T-cell (primary cell): Measurements from ENCODE around the gene SPON1. TPM values are rescaled to one million over a fixed set of nuclear protein-coding genes. Genes with fewer than 3 reads are reported as not detected.

ENCODE experiments used
- ATAC-seq, 4 experiments: fragments of 200-7000 bp in 3 of 4; fragments of 150-1000 bp in 1 of 4; cut with Tn5 transposase; replicated peaks in 1 of 4; 1 replicate in 3 of 4; 2 replicates in 1 of 4; pipeline ENCODE4 v1.10.0; 2021; ENCODE audit warnings: moderate library complexity in 3 of 4, mild to moderate bottlenecking in 2 of 4, moderate number of reproducible peaks in 1 of 4
- CTCF ChIA-PET, 2 donors: fragments of 300-600 bp; sonication (Branson Sonifier 250); formaldehyde crosslinking; loops; one replicate each; lab custom pipeline; 2022; ENCODE audit warnings: antibody characterized with exemption in 2 of 2; lab: Charles Lee
- POLR2A ChIA-PET, 2 donors: fragments of 300-600 bp; sonication (Branson Sonifier 250); formaldehyde crosslinking; loops; one replicate each; lab custom pipeline; 2022; ENCODE audit warnings: antibody characterized with exemption in 2 of 2; lab: Charles Lee
- DNase-seq, 35 experiments: peaks; one replicate each; pipeline versions ENCODE4 v3.0.0 to v3.0.0-alpha.2; 2013 to 2023
- H3K27ac ChIP-seq: one replicate; pipeline ENCODE4 v1.5.1; 2013; ENCODE audit warnings: low read length
- H3K27me3 ChIP-seq, 2 experiments: replicated peaks in 1 of 2; 1 replicate in 1 of 2; 2 replicates in 1 of 2; pipeline versions ENCODE4 v1.6.1 to v1.7.0; 2013; ENCODE audit warnings: low read length in 1 of 2, mixed read lengths in 1 of 2; ENCODE audit not compliant: control insufficient read depth in 2 of 2, insufficient read depth in 2 of 2; ENCODE audit errors: extremely low read depth in 1 of 2
- H3K36me3 ChIP-seq, 2 donors: 1 replicate in 1 of 2; 2 replicates in 1 of 2; pipeline versions ENCODE4 v1.6.1 to v1.7.0; 2013; ENCODE audit warnings: low read length in 1 of 2; ENCODE audit not compliant: control insufficient read depth in 2 of 2, insufficient read depth in 1 of 2; ENCODE audit errors: extremely low read depth in 1 of 2
- H3K4me1 ChIP-seq, 2 experiments: 1 replicate in 1 of 2; 2 replicates in 1 of 2; pipeline versions ENCODE4 v1.6.1 to v1.7.0; 2013; ENCODE audit warnings: low read length in 2 of 2, mixed read lengths in 1 of 2; ENCODE audit not compliant: insufficient read depth in 2 of 2, control insufficient read depth in 1 of 2; ENCODE audit errors: extremely low read depth in 1 of 2
- H3K4me3 ChIP-seq, 2 donors: 1 replicate in 1 of 2; 2 replicates in 1 of 2; pipeline versions ENCODE4 v1.5.1 to v1.7.0; 2013; ENCODE audit warnings: mild to moderate bottlenecking in 2 of 2, low read length in 1 of 2, moderate library complexity in 1 of 2; ENCODE audit not compliant: control insufficient read depth in 1 of 2; ENCODE audit errors: extremely low read depth in 1 of 2
- H3K9me3 ChIP-seq: 2 replicates; pipeline ENCODE4 v1.7.0; 2013
- H3K27ac Mint-ChIP-seq, 2 donors: one replicate each; pipeline ENCODE4 v1.8.0; 2020 to 2021; ENCODE audit warnings: mild to moderate bottlenecking in 2 of 2, mixed read lengths in 2 of 2
- H3K27me3 Mint-ChIP-seq, 2 donors: one replicate each; pipeline ENCODE4 v1.8.0; 2021 to 2022; ENCODE audit warnings: mixed read lengths in 2 of 2
- H3K36me3 Mint-ChIP-seq: one replicate; pipeline ENCODE4 v1.8.0; 2021; ENCODE audit warnings: mixed read lengths
- H3K4me1 Mint-ChIP-seq, 3 donors: one replicate each; pipeline ENCODE4 v1.8.0; 2020 to 2022; ENCODE audit warnings: mixed read lengths in 3 of 3, mild to moderate bottlenecking in 1 of 3
- H3K4me3 Mint-ChIP-seq, 3 donors: one replicate each; pipeline ENCODE4 v1.8.0; 2020 to 2022; ENCODE audit warnings: mild to moderate bottlenecking in 3 of 3, mixed read lengths in 3 of 3, moderate library complexity in 3 of 3
- H3K9me3 Mint-ChIP-seq, 3 donors: one replicate each; pipeline ENCODE4 v1.8.0; 2020 to 2022; ENCODE audit warnings: mixed read lengths in 3 of 3
- WGBS: methylation state at CpG from one replicate; pipeline ENCODE4 v1.1.5; 2013; ENCODE audit warnings: missing lambda C conversion rate; ENCODE audit not compliant: insufficient coverage; 5-methylcytosine and 5-hydroxymethylcytosine counted together
- total RNA-seq, 35 experiments: library from RNA in 6 of 35; stranded (reverse) in 6 of 35; fragments of 120-200 nt in 1 of 35; gene quantifications; one replicate each; pipeline versions ENCODE4 v1.2.1 to v1.2.4 and lab custom pipeline; 2013 to 2026

The SPON1 gene
- total RNA-seq, 5 donors from 2014 or later (not counting 1 experiment from before 2014, with no cell fraction given) = 1.0 to 38.2 (median 28.8) TPM

GRCh38 chr11:14266622-14267021, 304.1 kb downstream of the SPON1 start:
- no peak overlapping the region for H3K4me3 ChIP-seq
- Mint-ChIP-seq H3K36me3 (peaks cover 55% of the 10 kb centered on the region), H3K4me3 (no peak overlapping the region), H3K27ac (no peak overlapping the region), H3K4me1 (peaks cover 21% of the 10 kb centered on the region in 3 donors), H3K9me3 (peaks cover 0 to 4% (median 3%) of the 10 kb centered on the region in 3 donors), H3K27me3 (no peaks in the 10 kb centered on the region)
- CTCF ChIA-PET = interaction anchor here in 1 of 2 donors (0.9 kb wide), 1 partner anchor 17 kb away, joined by 3 read pairs; no protein-coding TSS in a partner anchor
- WGBS = no CpG with 5 or more reads among the region's 1 CpG
- H3K9me3 ChIP-seq = no peaks in the 10 kb centered on the region
- no peak for ATAC-seq
- no peaks in the 10 kb centered on the region for H3K27me3 ChIP-seq
- POLR2A ChIA-PET = interaction anchor here in 1 of 2 donors (0.6 to 0.9 kb wide), 2 partner anchors 41 to 128 kb away, joined by 3 to 7 read pairs; no protein-coding TSS in a partner anchor
- H3K27ac ChIP-seq = no peak overlapping the region
- DNase-seq = no peak
- peaks cover 3 to 16% of the 10 kb centered on the region in 2 donors for H3K36me3 ChIP-seq
- H3K4me1 ChIP-seq = peaks cover 7 to 12% of the 10 kb centered on the region in 2 experiments

GRCh38 chr11:14267861-14268635, 305.5 kb downstream of the SPON1 start:
- no CpG with 5 or more reads among the region's 6 CpGs for WGBS
- Histone ChIP-seq H3K4me1 (peaks cover 12 to 18% of the 10 kb centered on the region in 2 experiments), H3K36me3 (peaks cover 0 to 12% of the 10 kb centered on the region in 2 donors), H3K9me3 (no peaks in the 10 kb centered on the region), H3K4me3 (no peak overlapping the region), H3K27ac (no peak overlapping the region), H3K27me3 (no peaks in the 10 kb centered on the region)
- peaks cover 29 to 30% (median 29%) of the 10 kb centered on the region in 3 donors for H3K4me1 Mint-ChIP-seq
- peaks cover 42% of the 10 kb centered on the region for H3K36me3 Mint-ChIP-seq
- DNase-seq (no peak), ATAC-seq (no peak)
- H3K4me3 Mint-ChIP-seq = no peak overlapping the region
- no peaks in the 10 kb centered on the region for H3K27me3 Mint-ChIP-seq
- ChIA-PET CTCF (no interaction called here), POLR2A (interaction anchor here in 1 of 2 donors (0.6 kb wide), 1 partner anchor 882 kb away, joined by 3 read pairs; no protein-coding TSS in a partner anchor)
- H3K9me3 Mint-ChIP-seq = peaks cover 0 to 4% (median 3%) of the 10 kb centered on the region in 3 donors
- no peak overlapping the region for H3K27ac Mint-ChIP-seq

GRCh38 chr11:14269692-14270573, 307.4 kb downstream of the SPON1 start:
- Mint-ChIP-seq H3K4me3 (no peak overlapping the region), H3K27me3 (no peaks in the 10 kb centered on the region), H3K27ac (peak overlapping the region; percentile 72 to 87), H3K4me1 (peaks cover 29 to 31% (median 29%) of the 10 kb centered on the region in 3 donors), H3K36me3 (peaks cover 29% of the 10 kb centered on the region), H3K9me3 (peaks cover 0 to 3% (median 0%) of the 10 kb centered on the region in 3 donors)
- H3K36me3 ChIP-seq = peaks cover 0 to 11% of the 10 kb centered on the region in 2 donors
- ChIA-PET CTCF (interaction anchor here in 1 of 2 donors (0.7 kb wide), 1 partner anchor 68 kb away, joined by 8 read pairs; no protein-coding TSS in a partner anchor), POLR2A (interaction anchor here in 1 of 2 donors (0.7 kb wide), 1 partner anchor 511 kb away, joined by 4 read pairs; no protein-coding TSS in a partner anchor)
- peaks cover 12 to 18% of the 10 kb centered on the region in 2 experiments for H3K4me1 ChIP-seq
- H3K4me3 ChIP-seq = no peak overlapping the region
- ATAC-seq (peak in 1 of 4 experiments; percentile 36), DNase-seq (no peak)
- WGBS = 80% methylated on average over 1 of the region's 5 CpGs
- H3K9me3 ChIP-seq = no peaks in the 10 kb centered on the region
- no peaks in the 10 kb centered on the region for H3K27me3 ChIP-seq
- peak overlapping the region; percentile 26 for H3K27ac ChIP-seq

GRCh38 chr11:14270690-14271542, 308.4 kb downstream of the SPON1 start:
- Histone ChIP-seq H3K27ac (peak overlapping the region; percentile 55), H3K36me3 (peaks cover 0 to 5% of the 10 kb centered on the region in 2 donors), H3K9me3 (no peaks in the 10 kb centered on the region), H3K4me3 (peak overlapping the region in 1 of 2 donors; percentile 6), H3K4me1 (peaks cover 12 to 18% of the 10 kb centered on the region in 2 experiments), H3K27me3 (no peaks in the 10 kb centered on the region)
- H3K4me1 Mint-ChIP-seq = peaks cover 29 to 41% (median 29%) of the 10 kb centered on the region in 3 donors
- H3K27ac Mint-ChIP-seq = peak overlapping the region; percentile 86 to 87
- DNase-seq = peak in 6 of 35 experiments; percentile 8 to 40 (median 20)
- no peaks in the 10 kb centered on the region for H3K27me3 Mint-ChIP-seq
- H3K4me3 Mint-ChIP-seq = peak overlapping the region; percentile 54 to 64 (median 55)
- peaks cover 19% of the 10 kb centered on the region for H3K36me3 Mint-ChIP-seq
- POLR2A ChIA-PET = no interaction called here
- 9% methylated on average over 2 of the region's 6 CpGs for WGBS
- peak; percentile 66 to 80 (median 74) for ATAC-seq
- H3K9me3 Mint-ChIP-seq = no peaks in the 10 kb centered on the region
- CTCF ChIA-PET = no interaction called here

- DNase-seq (no peak), ATAC-seq (no peak)
- H3K27ac ChIP-seq = no peak overlapping the region
- Mint-ChIP-seq H3K9me3 (no peaks in the 10 kb centered on the region), H3K4me1 (peaks cover 29 to 41% (median 29%) of the 10 kb centered on the region in 3 donors), H3K36me3 (peaks cover 5% of the 10 kb centered on the region), H3K27me3 (no peaks in the 10 kb centered on the region), H3K4me3 (no peak overlapping the region), H3K27ac (no peak overlapping the region)
- H3K9me3 ChIP-seq = no peaks in the 10 kb centered on the region
- peaks cover 0 to 3% of the 10 kb centered on the region in 2 donors for H3K36me3 ChIP-seq
- H3K27me3 ChIP-seq = no peaks in the 10 kb centered on the region
- no CpG with 5 or more reads among the region's 2 CpGs for WGBS
- H3K4me3 ChIP-seq = no peak overlapping the region
- ChIA-PET CTCF (no interaction called here), POLR2A (no interaction called here)
- H3K4me1 ChIP-seq = peaks cover 12 to 18% of the 10 kb centered on the region in 2 experiments
These were observed 311.4 kb downstream of the SPON1 start for GRCh38 chr11:14273895-14274294.
